HepG2 (cell line): ENCODE data around the gene MFSD12. TPM values are rescaled to one million over a fixed set of nuclear protein-coding genes. Genes with fewer than 3 reads are reported as not detected.

Experiments
- ATAC-seq: fragments of 200-7000 bp; cut with Tn5 transposase; 3 replicates; pipeline ENCODE4 v1.9.1; 2020; ENCODE audit warnings: mild to moderate bottlenecking, moderate library complexity
- BruUV-seq: library from RNA; stranded (reverse); fragments of 400-500 nt; replicated peaks from 2 replicates; lab custom pipeline; 2021; lab: Mats Ljungman, UMichigan
- CTCF ChIA-PET: fragments of 300-600 bp; formaldehyde crosslinking; extraction: SDS; loops from one replicate; lab custom pipeline; 2021; ENCODE audit warnings: low total read pairs, inconsistent platforms, low intra/inter-chr PET ratio; lab: Yijun Ruan, JAX
- POLR2A ChIA-PET: fragments of 350-600 bp; sonication (Branson Sonifier 250); formaldehyde crosslinking; loops from one replicate; lab custom pipeline; 2020; ENCODE audit warnings: antibody characterized with exemption, inconsistent platforms; lab: Yijun Ruan, JAX
- DNase-seq: peaks from one replicate; pipeline ENCODE4 v3.0.0-alpha.2; 2015; ENCODE audit warnings: low spot score
- FAIRE-seq: peaks from 3 replicates; lab custom pipeline; 2011; peaks lifted over from hg19 to GRCh38; lab: Jason Lieb, UNC
- H2AFZ ChIP-seq: one replicate; pipeline ENCODE4 v1.6.1; 2011; ENCODE audit warnings: low read length, inconsistent platforms
- H3K27ac ChIP-seq: fragments of 300-600 bp; 3 replicates; pipeline ENCODE4 v1.8.0; 2011; ENCODE audit warnings: mixed run types, mild to moderate bottlenecking, mixed read lengths, low read length, inconsistent platforms; ENCODE audit not compliant: insufficient read depth; ENCODE audit errors: extremely low read length
- H3K27me3 ChIP-seq, 2 experiments: fragments of 200-600 bp in 1 of 2; 2 replicates in 1 of 2; 3 replicates in 1 of 2; pipeline versions ENCODE4 v1.6.0 to v1.8.0; 2011; ENCODE audit warnings: low read length in 2 of 2, mild to moderate bottlenecking in 2 of 2, moderate library complexity in 2 of 2, inconsistent platforms in 1 of 2; ENCODE audit not compliant: insufficient read depth in 2 of 2, control insufficient read depth in 1 of 2
- H3K36me3 ChIP-seq, 2 experiments: fragments of 200-600 bp in 1 of 2; replicated peaks in 1 of 2; 2 replicates in 1 of 2; 3 replicates in 1 of 2; pipeline versions ENCODE4 v1.5.1 to v1.8.0; 2011; ENCODE audit warnings: low read length in 2 of 2, inconsistent platforms in 1 of 2; ENCODE audit not compliant: insufficient read depth in 2 of 2, control insufficient read depth in 1 of 2
- H3K4me1 ChIP-seq: 2 replicates; pipeline ENCODE4 v1.5.1; 2012; ENCODE audit warnings: low read length, inconsistent platforms; ENCODE audit not compliant: insufficient read depth
- H3K4me2 ChIP-seq: 2 replicates; pipeline ENCODE4 v1.6.0; 2011; ENCODE audit warnings: low read depth, low read length, inconsistent platforms
- H3K4me3 ChIP-seq, 3 experiments: fragments of 200-600 bp in 1 of 3; sonication (generic), shearing (Covaris generic) in 1 of 3; replicated peaks in 1 of 3; 2 replicates each; pipeline ENCODE4 v1.5.1; 2011 to 2016; ENCODE audit warnings: low read length in 3 of 3, inconsistent platforms in 2 of 3, low read depth in 2 of 3, mild to moderate bottlenecking in 2 of 3, control low read depth in 1 of 3, mixed read lengths in 1 of 3; ENCODE audit not compliant: insufficient read depth in 1 of 3
- H3K79me2 ChIP-seq: one replicate; pipeline ENCODE4 v1.6.1; 2011; ENCODE audit warnings: low read length, inconsistent platforms; ENCODE audit not compliant: insufficient read depth
- H3K9ac ChIP-seq: 2 replicates; pipeline ENCODE4 v1.6.0; 2011; ENCODE audit warnings: mild to moderate bottlenecking, low read depth, low read length, inconsistent platforms; ENCODE audit not compliant: insufficient read depth
- H3K9me3 ChIP-seq: 2 replicates; pipeline ENCODE4 v1.5.1; 2012; ENCODE audit warnings: mild to moderate bottlenecking, low read length
- H4K20me1 ChIP-seq: 2 replicates; pipeline ENCODE4 v1.6.0; 2011; ENCODE audit warnings: inconsistent platforms, mild to moderate bottlenecking, low read length, moderate library complexity; ENCODE audit not compliant: insufficient read depth
- ATAD3A ChIP-seq: sonication (generic); formaldehyde crosslinking; IDR thresholded peaks from 2 replicates; pipeline ENCODE4 v1.4.0; 2020; ENCODE audit warnings: missing genetic modification reagents
- GABPA ChIP-seq, 2 experiments: IDR thresholded peaks; 2 replicates each; pipeline ENCODE4 v1.6.1; 2011 to 2016; ENCODE audit warnings: low read depth in 2 of 2, low read length in 1 of 2, missing biosample characterization in 1 of 2, missing genetic modification characterization in 1 of 2
- HIVEP1 ChIP-seq: sonication (generic); formaldehyde crosslinking; IDR thresholded peaks from 2 replicates; pipeline ENCODE4 v1.4.0; 2020; ENCODE audit warnings: mild to moderate bottlenecking, missing genetic modification reagents
- HNRNPL ChIP-seq: fragments of 200-400 bp; formaldehyde crosslinking; IDR thresholded peaks from 2 replicates; pipeline ENCODE4 v1.6.1; 2017; ENCODE audit warnings: mild to moderate bottlenecking, low read depth, low read length
- PAWR ChIP-seq: sonication (generic); formaldehyde crosslinking; IDR thresholded peaks from 2 replicates; pipeline ENCODE4 v1.4.0; 2020; ENCODE audit warnings: missing genetic modification reagents, mild to moderate bottlenecking, borderline replicate concordance
- ZBTB38 ChIP-seq: sonication (generic); formaldehyde crosslinking; IDR thresholded peaks from 2 replicates; pipeline ENCODE4 v1.5.1; 2020; ENCODE audit warnings: mild to moderate bottlenecking, missing genetic modification reagents
- ZKSCAN8 ChIP-seq: IDR thresholded peaks from 2 replicates; pipeline ENCODE4 v1.6.1; 2016; ENCODE audit warnings: borderline replicate concordance, missing genetic modification reagents, missing compliant biosample characterization
- ZMYM2 ChIP-seq: sonication (generic); formaldehyde crosslinking; IDR thresholded peaks from 2 replicates; pipeline ENCODE4 v1.8.0; 2022; ENCODE audit warnings: mild to moderate bottlenecking, missing genetic modification reagents
- ZNF576 ChIP-seq: sonication (generic); formaldehyde crosslinking; IDR thresholded peaks from 2 replicates; pipeline ENCODE4 v1.4.0; 2020; ENCODE audit warnings: mild to moderate bottlenecking, missing genetic modification reagents
- ZNF773 ChIP-seq: sonication (generic); formaldehyde crosslinking; IDR thresholded peaks from 2 replicates; pipeline ENCODE4 v1.4.0; 2020; ENCODE audit warnings: missing genetic modification reagents, borderline replicate concordance
- ZNF891 ChIP-seq: sonication (generic); formaldehyde crosslinking; IDR thresholded peaks from 2 replicates; pipeline ENCODE4 v1.5.0; 2020; ENCODE audit warnings: mild to moderate bottlenecking, missing genetic modification reagents
- ZSCAN22 ChIP-seq: sonication (generic); formaldehyde crosslinking; IDR thresholded peaks from 2 replicates; pipeline ENCODE4 v1.4.0; 2020; ENCODE audit warnings: mild to moderate bottlenecking, missing genetic modification reagents
- WGBS: methylation state at CpG from one replicate; pipeline ENCODE4 v1.1.6; 2017; ENCODE audit warnings: low lambda C conversion rate; 5-methylcytosine and 5-hydroxymethylcytosine counted together
- in situ Hi-C: cut with HindIII; loops from 2 replicates; pipeline ENCODE4 v1.10.0; 2017; ENCODE audit warnings: low pct_unique_long_range_greater_than_20kb; ENCODE audit not compliant: extremely low pct_ligation_motif_present
- intact Hi-C: fragments of 100-400 bp; cut with micrococcal nuclease; formaldehyde crosslinking; loops from one replicate; pipeline ENCODE4 v1.10.0; 2022; ENCODE audit not compliant: unreplicated experiment
- polyA plus RNA-seq, 8 experiments: library from polyadenylated mRNA; depleted of rRNA in 3 of 8; stranded (reverse) in 7 of 8; unstranded in 1 of 8; fragments of >200 nt; fragmentation: Illumina TruSeq in 4 of 8; extraction: Trizol in 4 of 8; gene quantifications; 2 replicates each; pipeline versions ENCODE4 v1.2.1 to v1.2.3, GENCODE V29; 2011 to 2016; ENCODE audit warnings: low read depth in 4 of 8, missing spikeins in 1 of 8, mixed read lengths in 1 of 8; ENCODE audit not compliant: insufficient read depth in 1 of 8
- total RNA-seq, 5 experiments: library from RNA; depleted of rRNA; stranded (reverse); fragments of >200 nt; fragmentation: Illumina TruSeq; extraction: Trizol; gene quantifications; 2 replicates each; pipeline ENCODE4 v1.2.3, GENCODE V29; 2016; ENCODE audit warnings: low read depth in 1 of 5

Gene MFSD12
- total and polyA plus RNA-seq, 2 of the 13 experiments (the other 11 are each of a cell fraction or from before 2014, with no cell fraction given): 27.2 to 29.1 TPM

GRCh38 chr19:3555653-3556422 lies 1.5 kb downstream of the MFSD12 start:
- Histone ChIP-seq H3K27me3 (no peaks in the 10 kb centered on the region), H3K4me1 (peaks cover 54% of the 10 kb centered on the region), H4K20me1 (no peaks in the 10 kb centered on the region), H3K79me2 (peaks cover 14% of the 10 kb centered on the region), H3K9me3 (no peaks in the 10 kb centered on the region), H2AFZ (no peak overlapping the region), H3K4me2 (peak overlapping the region; percentile 96), H3K9ac (peak overlapping the region; percentile 87; the same call in 1 of the 2 replicates), H3K36me3 (no peaks in the 10 kb centered on the region; a peak in 2 of 5 replicates), H3K4me3 (peak overlapping the region; percentile 15 to 95 (median 91); a peak in 4 of 6 replicates), H3K27ac (no peak overlapping the region)
- no peak for DNase-seq
- ChIA-PET POLR2A (no interaction called here), CTCF (no interaction called here)
- peak; percentile 59; the same call in 1 of the 2 replicates for TF ChIP-seq HNRNPL
- no peak for TF ChIP-seq ZNF891 (CRISPR knock-in tag)
- TF ChIP-seq ZMYM2 (CRISPR knock-in tag): 0 out of 2 replicates have a peak, but pooled peaks have one; percentile 28
- intact Hi-C loops: no loop called here
- WGBS: 73% methylated on average over 11 of the region's 15 CpGs
- FAIRE-seq: no peak
- no TSS peak for BruUV-seq
- in situ Hi-C loops: no loop called here
- no peak for ATAC-seq

- H3K4me1 ChIP-seq: peaks cover 54% of the 10 kb centered on the region
- H3K4me2 ChIP-seq: peak overlapping the region; percentile 24; the same call in 1 of the 2 replicates
- H3K27ac ChIP-seq: peak overlapping the region; percentile 45
- in situ Hi-C loops (no loop called here), intact Hi-C loops (no loop called here)
- H3K36me3 ChIP-seq: no peaks in the 10 kb centered on the region; a peak in 2 of 5 replicates
- no peak overlapping the region for H3K4me3 ChIP-seq
- BruUV-seq: TSS peak; percentile 58
- peaks cover 14% of the 10 kb centered on the region for H3K79me2 ChIP-seq
- no peak overlapping the region for H2AFZ ChIP-seq
- ATAC-seq: no peak
- ChIA-PET POLR2A (no interaction called here), CTCF (no interaction called here)
- no peaks in the 10 kb centered on the region for H3K9me3 ChIP-seq
- 81% methylated on average over 20 of the region's 21 CpGs for WGBS
- H3K27me3 ChIP-seq: no peaks in the 10 kb centered on the region
- H3K9ac ChIP-seq: 0 out of 2 replicates have a peak overlapping the region, but pooled peaks have one; percentile 1
- FAIRE-seq: no peak
- no peaks in the 10 kb centered on the region for H4K20me1 ChIP-seq
- DNase-seq: no peak
- TF ChIP-seq ZNF773 (CRISPR knock-in tag) (no peak), ZNF576 (CRISPR knock-in tag) (no peak), HIVEP1 (CRISPR knock-in tag) (no peak), ATAD3A (CRISPR knock-in tag) (no peak), GABPA (IDR thresholded peaks at IDR 0.05; ENCODE audit: low read depth, low read length) (no peak), GABPA (CRISPR knock-in tag; IDR thresholded peaks at IDR 0.05; ENCODE audit: low read depth) (peak; percentile 59), ZKSCAN8 (CRISPR knock-in tag) (no peak), ZSCAN22 (CRISPR knock-in tag) (peak; percentile 71; the same call in 1 of the 2 replicates), ZBTB38 (CRISPR knock-in tag) (peak; percentile 73; the same call in 1 of the 2 replicates), PAWR (CRISPR knock-in tag) (no peak)
Observed at GRCh38 chr19:3554254-3555083, 2.9 kb downstream of the MFSD12 start.
